GM21576 (cell line): ENCODE measurements around the gene PYY.
"Not testable (repeated sequence)": the region's sequence is repeated elsewhere in the genome, so short reads cannot be mapped to it uniquely, and the experiment has no call there.

Experiments used
- ATAC-seq: cut with Tn5 transposase; IDR thresholded peaks from one replicate; pipeline ENCODE4 v1.9.1; 2021; ENCODE audit warnings: mild to moderate bottlenecking, moderate library complexity; ENCODE audit not compliant: unreplicated experiment

Gene PYY

DNA sequence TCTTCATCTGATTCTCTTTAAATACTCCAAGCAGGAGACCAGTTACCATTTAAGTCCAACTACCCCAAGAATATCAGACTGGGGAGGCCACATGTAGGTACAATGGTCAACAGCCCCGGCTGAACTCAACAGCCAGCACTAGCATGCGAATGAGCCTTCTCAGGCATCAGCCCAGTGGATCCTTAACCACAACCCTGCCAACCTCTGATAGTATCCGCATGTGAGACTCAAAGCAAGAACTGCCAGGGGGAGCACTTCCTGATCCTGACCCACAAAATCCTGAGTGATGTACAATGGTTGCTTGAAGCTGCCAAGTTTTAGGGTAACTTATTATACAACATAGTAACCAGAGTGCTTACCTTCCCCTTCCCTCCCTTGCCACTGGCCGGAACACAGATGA lies 4.0 kb downstream of the PYY start:
- ATAC-seq: no peak

- no peak for ATAC-seq
These were observed 7.0 kb downstream of the PYY start for GRCh38 chr17:43946781-43947180.

GRCh38 chr17:43945074-43945829 lies 8.5 kb downstream of the PYY start:
- no peak for ATAC-seq

DNA sequence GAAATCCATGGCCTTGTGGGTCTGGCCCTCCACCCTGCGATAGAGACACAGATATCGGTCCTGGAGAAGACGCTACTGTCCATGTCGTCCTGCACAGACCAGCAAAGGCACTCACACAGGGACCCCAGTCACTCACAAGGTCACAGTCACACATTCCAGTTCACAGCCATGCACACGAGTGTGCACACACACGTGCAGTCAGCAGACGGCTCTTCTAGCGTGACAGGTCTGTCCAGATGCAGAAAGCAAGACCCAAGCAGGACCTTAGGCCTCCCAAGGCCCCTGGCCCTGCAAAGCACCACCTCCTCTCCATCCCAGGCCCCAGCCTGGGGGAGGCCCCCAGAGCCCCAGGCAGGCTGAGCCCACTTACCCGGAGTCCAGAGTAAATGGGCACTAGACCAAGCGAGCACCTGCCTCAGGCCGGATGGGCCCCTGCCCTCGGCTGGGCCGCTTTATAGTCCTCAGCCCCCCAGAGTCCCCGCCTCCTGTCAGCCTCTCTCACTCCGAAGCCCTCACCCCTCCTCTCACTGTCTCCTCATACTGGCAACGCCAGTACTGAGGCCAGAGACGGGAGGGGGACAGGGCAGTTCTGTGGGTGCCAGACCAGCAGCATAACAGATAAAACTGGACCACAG lies 11.6 kb downstream of the PYY start, which contains the start of gene PPY:
TSS of gene PPY (minus strand) at position 426 of the 635 bp plus-strand sequence. CDS start 822 bp downstream, outside the sequence.
- no peak for ATAC-seq

DNA sequence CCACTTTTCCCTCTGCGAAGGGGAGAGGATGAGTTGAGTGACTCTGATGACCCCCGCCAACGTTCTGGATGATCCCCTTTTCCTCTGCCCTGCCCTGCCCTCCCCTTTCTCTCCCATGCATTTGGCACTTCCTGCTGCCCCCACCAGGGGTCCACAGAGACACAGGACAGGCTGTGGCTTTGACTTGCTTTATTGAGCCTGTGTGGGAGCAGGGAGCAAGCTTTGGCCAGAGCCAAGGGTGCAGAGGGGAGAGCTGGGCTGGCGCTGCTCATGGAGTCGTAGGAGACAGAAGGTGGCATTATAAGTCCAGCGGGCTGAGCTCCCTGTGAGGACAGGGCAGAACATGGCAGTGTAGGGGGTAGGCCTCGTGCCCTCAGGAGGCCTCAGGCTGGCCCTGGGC lies 13.1 kb downstream of the PYY start:
- ATAC-seq: no peak

GRCh38 chr17:43939886-43940285 lies 13.9 kb downstream of the PYY start:
- no peak for ATAC-seq

DNA sequence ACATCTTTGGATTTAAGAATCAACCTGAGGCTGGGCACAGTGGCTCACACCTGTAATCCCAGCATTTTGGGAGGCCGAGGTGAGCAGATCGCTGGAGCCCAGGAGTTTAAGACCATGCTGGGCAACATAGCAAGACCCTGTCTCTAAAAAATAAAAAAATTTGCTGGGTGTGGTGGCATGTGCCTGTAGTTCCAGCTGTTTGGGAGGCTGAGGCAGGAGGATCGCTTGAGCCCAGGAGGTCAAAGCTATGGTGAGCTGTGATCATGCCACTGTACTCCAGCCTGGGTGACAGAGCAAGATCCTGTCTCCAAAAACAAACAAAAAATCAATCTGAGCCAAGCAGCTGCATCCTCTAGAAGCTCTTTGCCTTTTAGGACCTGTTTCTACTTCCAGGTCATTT lies 14.3 kb downstream of the PYY start:
- not testable (repeated sequence) for ATAC-seq

GRCh38 chr17:43938838-43939182 lies 14.9 kb downstream of the PYY start:
- ATAC-seq: no peak

DNA sequence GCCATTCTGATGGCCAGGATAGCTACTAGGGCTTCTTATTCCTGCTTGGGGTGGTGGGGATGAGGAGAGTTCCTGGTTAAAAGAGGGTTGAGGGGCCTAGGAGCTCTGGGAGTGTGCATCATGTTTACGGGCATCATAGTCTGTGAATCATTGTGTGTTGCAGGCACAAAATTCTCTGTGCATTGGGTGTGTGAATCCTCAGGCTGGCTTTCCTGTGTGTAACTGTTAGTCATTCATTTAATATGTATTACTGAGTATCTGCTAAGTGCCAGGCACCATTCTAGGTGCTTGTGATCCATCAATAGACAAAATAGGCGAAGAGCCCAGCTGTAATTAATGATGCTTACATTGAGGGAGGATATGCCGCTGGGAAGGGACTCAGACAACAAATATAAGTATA lies 17.3 kb downstream of the PYY start:
- ATAC-seq: no peak

DNA sequence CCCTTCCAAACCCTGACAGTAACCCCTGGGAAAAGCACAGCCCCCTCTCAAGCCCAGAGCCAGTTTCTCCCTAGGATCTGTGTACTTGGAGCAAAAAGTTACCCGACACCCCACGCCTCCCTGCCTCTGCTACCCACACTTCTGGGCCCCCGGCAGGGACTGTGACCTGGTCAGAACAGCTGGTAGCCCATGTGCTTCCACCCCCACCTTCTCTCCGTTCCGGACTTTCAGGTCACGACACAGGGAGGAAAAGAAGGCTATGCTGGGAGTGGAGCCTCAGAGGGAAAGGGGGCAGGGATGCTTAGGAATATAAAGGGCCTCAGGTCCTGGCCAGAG lies 17.8 kb downstream of the PYY start:
- ATAC-seq: no peak

DNA sequence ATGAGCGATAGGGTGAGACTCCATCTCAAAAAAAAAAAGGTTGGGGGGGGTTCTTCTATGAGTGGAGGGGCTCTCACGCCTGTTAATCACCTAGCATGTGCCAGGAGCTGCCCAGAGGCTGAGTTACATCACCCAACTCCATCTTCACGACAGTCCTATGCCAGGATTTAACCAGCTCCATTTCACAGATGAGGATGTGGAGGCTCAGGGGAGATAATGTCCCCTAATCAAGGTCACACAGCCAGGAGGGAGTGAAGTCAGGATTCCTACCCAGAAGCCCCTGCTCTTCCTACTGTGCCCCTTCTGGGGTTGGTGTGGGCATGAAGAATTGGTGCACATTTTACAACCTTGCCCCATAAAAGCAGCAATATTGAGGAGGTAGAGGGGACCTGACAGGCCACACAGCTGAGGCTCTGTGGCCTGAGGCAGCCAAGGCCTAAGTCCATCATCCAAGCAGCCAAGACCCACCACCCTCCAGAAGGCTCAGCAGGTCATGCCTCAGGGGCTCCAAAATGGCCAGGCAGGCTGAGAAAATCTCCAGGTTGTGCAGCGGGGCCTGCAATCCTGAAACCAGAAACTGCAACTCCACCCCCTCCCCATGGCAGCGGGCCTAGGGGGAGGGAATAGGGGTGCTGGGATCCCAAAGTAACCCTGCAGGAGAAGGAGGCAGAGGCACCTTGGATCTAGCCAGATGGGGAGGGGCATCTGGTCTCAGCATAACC lies 18.4 kb downstream of the PYY start:
- no peak for ATAC-seq

- no peak for ATAC-seq
These were observed 20.8 kb downstream of the PYY start for GRCh38 chr17:43932923-43933322.

DNA sequence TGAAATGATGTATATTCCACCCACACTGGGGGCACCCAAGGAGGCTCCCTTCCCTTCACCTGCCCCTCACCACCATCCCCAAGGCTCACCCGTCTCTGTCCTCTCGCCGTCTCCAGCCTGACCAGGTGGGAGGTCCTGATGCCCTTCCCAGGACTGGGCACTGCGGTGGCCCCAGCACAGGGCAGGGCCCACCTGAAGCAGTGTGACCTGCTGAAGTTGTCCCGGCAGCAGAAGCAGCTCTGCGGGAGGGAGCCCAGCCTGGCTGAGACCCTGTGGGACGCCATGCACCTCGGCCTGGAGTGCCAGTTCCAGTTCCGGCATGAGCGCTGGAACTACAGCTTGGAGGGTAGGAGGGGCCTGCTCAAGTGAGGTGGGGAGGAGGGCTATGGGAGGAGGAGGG lies 21.4 kb downstream of the PYY start:
- no peak for ATAC-seq

DNA sequence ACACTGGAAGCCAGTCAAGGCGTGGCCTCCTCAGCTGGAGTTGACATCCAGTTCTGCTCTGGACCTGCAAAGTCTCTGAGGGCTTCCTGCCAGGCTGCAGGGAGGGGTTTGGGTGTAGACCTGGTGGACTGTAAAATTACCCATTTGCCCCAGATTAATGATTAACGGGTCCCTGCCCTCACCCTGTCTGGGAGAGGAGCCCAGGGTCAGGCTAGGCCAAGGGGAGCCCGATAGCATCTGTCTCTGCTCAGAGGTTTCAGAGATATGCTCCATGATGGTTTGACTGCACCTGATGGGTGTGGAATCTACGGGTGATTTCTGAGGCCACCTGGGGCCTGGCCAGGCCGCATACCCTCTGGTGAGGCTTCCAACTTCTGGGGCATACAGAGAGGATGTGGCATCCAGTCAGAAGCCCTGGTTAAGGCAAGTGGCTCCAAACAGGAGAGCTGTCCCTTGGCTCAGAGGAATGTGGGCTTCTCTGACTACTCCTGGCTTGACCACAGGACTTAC lies 22.6 kb downstream of the PYY start:
- ATAC-seq: no peak

- ATAC-seq: no peak
These were observed 25.1 kb downstream of the PYY start for GRCh38 chr17:43928609-43929008.

DNA sequence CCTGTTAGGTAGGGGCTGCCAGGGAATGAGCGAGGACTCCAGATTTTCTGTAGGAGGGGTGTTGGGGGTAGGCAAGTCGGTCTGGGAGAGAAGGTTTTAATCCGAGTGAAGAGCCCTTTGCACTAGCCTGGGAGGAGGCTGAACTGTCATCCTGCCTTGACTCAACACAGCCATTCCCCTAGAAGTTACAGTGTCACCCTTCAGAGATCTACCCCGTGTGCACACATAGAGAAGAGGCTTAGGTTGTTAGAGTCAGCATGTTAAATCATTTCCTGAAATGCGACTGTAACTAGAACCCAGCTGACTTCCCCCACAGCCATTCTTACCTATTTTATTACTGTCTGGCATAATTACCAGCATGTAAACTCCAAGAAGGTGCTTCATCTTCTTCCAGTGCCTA lies 25.8 kb downstream of the PYY start:
- ATAC-seq: not testable (repeated sequence)

DNA sequence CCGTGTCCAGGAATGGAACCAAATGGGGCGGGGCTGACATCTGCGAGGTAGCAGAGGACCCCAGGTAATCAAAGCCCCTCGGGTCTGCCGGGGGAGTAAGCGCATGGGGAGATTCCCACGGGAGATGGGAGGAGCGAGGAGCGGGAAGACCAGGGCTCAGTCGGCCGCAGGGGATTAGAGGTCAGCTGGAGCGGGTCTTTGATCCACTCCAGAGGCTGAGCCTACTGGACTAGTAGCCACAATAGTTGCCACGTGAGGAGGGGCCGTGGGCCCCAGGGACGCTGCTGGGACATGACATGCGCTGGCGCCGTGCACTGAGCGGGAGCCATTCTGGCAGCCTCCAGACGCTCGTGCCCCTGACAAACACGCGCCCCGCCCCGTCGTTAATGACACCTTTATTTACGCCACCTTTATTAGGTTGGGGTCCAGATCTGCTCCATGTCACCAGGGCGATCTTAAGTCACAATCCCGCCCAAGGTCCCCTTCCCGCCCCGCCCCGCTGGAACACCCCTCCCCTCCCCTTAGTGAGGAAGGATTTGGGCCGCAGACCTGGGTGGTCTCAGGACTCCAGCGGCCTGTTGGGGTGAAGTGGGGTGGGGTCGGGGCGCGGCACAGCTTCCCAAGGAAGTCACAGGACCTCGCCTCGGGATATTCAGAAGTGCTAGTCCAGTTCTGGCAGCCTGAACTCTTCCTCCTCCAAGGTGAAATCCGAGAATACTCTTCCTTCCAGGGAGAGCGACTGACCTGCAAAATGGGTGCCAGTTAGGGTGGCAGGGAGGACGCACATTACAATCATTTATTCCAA lies 26.5 kb downstream of the PYY start:
- ATAC-seq: no peak

GRCh38 chr17:43924558-43924957 lies 29.2 kb downstream of the PYY start:
- no peak for ATAC-seq

DNA sequence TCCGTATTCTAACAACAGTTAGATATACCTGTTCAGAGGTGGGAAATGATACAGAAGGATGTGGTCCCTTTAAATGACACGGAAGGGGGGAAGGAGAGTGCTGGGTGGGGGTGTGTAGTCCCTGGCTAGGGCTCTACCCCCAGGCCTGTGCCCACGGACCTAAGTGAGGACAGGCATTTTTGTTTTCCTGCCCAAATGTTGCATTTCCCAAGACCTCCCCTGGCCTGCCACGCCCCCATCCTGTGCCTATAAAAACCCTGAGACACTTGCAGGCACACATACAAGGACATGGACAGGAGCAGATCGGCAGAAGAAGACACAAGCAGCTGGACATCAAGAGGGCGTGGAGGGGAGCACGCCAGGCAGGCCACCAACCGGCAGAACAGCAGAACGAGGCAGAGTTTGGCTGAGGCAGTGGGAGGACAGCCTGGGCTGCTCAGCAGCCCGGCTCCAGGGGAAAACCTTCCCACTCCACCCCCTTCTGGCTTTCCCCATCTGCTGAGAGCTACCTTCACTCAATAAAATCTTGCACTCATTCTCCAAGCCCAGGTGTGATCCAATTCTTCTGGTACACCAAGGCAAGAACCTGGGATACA lies 33.1 kb downstream of the PYY start:
- ATAC-seq: no peak

DNA sequence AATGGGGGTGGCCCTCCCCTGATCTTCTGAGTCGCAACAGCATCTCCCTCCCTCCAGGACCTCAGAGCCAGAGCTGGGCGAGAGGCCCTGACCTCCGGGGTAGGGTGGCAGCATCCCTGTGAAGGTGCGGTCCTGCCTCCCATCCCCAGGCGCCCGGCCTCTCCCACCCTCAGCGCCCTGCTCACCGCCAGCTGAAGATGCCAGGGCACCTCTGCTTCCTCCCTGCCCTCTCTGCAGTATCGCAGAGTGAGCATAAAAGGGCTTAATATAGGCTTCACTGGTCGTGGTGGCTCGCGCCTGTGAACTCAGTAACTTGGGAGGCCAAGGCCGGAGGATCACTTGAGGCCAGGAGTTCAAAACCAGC lies 35.7 kb downstream of the PYY start:
- no peak for ATAC-seq
